ENCODE data around the gene HYLS1.
A peak's percentile ranks its signal among the peaks of the same experiment; 100 is the strongest.
"Not testable (repeated sequence)": the region's sequence is repeated elsewhere in the genome, so short reads cannot be mapped to it uniquely, and the experiment has no call there.

Gene HYLS1

GRCh38 chr11:125887373-125888324, at the start of gene HYLS1:
TSS of gene HYLS1 (plus strand) at chr11:125887668. CDS start at chr11:125899369, 11,701 bp downstream.
- H3K27ac ChIP-seq = peak within 1 kb of the TSS; percentile 96
- no peak; the same call in 1 of the 2 replicates for TF ChIP-seq CTCF (conservative IDR thresholded peaks at IDR 0.05)

- TF ChIP-seq CTCF (conservative IDR thresholded peaks at IDR 0.05) = no peak
- H3K27ac ChIP-seq = no peak overlapping the region
Measured at GRCh38 chr11:125842321-125842948, 45.0 kb upstream of the HYLS1 start.

- no peak for TF ChIP-seq CTCF (conservative IDR thresholded peaks at IDR 0.05)
- H3K27ac ChIP-seq = no peak overlapping the region
Measured at GRCh38 chr11:125846188-125846587, 41.3 kb upstream of the HYLS1 start.

GRCh38 chr11:125857670-125858069, 29.8 kb upstream of the HYLS1 start:
- H3K27ac ChIP-seq = not testable (repeated sequence)

GRCh38 chr11:125862786-125863185, 24.7 kb upstream of the HYLS1 start:
- H3K27ac ChIP-seq = not testable (repeated sequence)

- H3K27ac ChIP-seq = not testable (repeated sequence)
Measured at GRCh38 chr11:125865354-125865753, 22.1 kb upstream of the HYLS1 start.

- 0 out of 2 replicates have a peak, but pooled peaks have one; percentile 14 for TF ChIP-seq CTCF (conservative IDR thresholded peaks at IDR 0.05)
- no peak overlapping the region for H3K27ac ChIP-seq
Measured at GRCh38 chr11:125869521-125869920, 17.9 kb upstream of the HYLS1 start.

- no peak overlapping the region; the same call in 1 of the 2 replicates for H3K27ac ChIP-seq
- TF ChIP-seq CTCF (conservative IDR thresholded peaks at IDR 0.05) = peak; percentile 80
Measured at GRCh38 chr11:125871391-125872137, 15.9 kb upstream of the HYLS1 start.
